HG03521 (cell line): ENCODE measurements around the gene PRKG1.
"Not testable (repeated sequence)": the region's sequence is repeated elsewhere in the genome, so short reads cannot be mapped to it uniquely, and the experiment has no call there.

Experiments used
- ATAC-seq: cut with Tn5 transposase; IDR thresholded peaks from one replicate; pipeline ENCODE4 v1.9.1; 2021; ENCODE audit warnings: mild to moderate bottlenecking, moderate library complexity; ENCODE audit not compliant: unreplicated experiment

PRKG1 gene

DNA sequence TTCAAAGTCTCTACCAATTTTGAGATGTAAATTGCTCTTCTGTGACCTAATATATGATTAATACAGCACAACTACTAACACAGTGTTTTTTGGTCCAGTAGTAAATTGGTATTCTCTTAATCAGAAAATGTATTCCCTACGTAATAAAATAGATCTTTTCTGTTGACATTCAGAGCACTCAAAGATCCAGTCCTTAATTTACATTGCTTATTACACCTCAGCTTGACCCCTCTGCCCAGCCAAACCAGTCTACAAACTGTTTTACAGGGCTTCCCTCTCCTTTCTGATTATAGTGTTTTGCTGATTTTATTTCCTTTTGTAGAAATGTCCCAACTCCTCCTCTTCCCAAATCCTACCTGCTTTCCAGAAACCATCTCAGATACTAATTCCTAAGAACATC lies 293.4 kb downstream of the PRKG1 start:
- no peak for ATAC-seq

DNA sequence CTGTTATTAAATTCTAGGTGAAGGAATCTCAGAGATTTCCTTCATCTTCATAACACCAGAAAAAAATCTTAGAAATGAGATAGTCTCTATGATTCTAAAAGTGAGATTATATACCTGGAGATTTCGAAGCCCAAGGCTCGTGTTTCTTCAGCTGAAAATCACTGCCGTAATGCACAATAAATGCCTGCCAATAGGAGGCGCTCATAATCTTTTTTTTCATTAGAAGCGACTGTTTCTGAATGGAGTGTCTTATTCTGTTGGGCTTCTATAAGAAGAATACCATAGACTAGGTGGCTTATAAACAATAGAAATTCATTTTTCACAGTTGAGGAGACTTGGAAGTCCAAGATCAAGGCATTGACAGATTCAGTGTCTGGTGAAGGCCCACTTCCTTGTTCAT lies 294.7 kb downstream of the PRKG1 start:
- ATAC-seq: no peak

DNA sequence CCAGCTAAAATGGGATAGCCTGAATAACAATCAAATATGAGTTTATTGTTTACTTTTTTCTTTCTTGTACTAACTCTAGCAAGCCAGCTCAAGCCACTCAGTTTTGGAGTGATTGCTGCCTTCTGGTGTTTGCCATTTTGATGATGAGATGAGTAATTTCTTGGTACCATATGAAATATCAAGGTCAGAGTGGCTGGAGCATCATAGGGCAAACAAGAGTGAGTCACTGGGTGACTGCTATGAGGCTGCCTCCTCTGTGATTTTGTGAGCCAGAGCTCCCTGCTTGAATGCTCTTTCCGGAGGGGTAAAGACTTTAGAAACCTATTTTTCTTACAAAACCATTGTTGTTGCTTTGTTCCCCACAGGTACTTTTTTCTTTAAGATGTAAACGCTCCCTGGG lies 295.6 kb downstream of the PRKG1 start:
- no peak for ATAC-seq

DNA sequence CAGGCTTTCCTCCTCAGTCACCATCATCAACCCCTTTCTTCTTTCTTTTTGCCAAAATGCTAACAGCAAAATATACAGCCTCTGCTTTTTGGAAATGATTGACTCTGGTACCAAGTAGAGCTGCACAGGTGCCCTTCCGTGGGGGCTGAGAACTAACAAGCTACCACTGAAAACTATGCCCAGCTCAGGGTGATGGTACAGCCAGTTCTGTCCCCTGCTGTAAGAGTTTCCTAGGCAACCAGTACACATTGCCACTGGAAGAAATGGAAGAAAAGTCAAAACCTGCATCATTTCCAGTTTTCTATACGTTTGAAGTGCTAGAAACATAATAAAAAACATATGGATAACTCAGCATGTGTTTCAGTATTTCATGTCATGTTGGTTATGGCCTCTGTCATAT lies 297.5 kb downstream of the PRKG1 start:
- no peak for ATAC-seq

DNA sequence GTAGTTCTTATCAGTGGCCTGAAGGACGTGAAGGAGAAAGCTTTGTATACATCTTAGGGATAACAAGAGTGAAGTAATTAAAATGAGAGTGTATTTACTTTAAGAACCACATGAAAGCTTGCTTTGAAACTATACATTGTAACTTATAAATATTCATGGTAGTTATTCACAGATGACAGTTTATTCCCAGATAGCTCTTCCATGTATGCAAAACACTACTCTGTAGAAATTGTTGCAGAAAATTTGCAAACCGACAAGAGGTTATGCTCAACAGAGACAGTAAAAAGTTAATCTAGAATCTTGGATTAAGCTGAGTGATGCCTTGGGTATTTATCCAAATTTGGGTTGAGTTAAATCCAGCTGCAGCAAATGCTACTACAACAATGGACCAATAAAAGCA lies 301.5 kb downstream of the PRKG1 start:
- ATAC-seq: no peak

DNA sequence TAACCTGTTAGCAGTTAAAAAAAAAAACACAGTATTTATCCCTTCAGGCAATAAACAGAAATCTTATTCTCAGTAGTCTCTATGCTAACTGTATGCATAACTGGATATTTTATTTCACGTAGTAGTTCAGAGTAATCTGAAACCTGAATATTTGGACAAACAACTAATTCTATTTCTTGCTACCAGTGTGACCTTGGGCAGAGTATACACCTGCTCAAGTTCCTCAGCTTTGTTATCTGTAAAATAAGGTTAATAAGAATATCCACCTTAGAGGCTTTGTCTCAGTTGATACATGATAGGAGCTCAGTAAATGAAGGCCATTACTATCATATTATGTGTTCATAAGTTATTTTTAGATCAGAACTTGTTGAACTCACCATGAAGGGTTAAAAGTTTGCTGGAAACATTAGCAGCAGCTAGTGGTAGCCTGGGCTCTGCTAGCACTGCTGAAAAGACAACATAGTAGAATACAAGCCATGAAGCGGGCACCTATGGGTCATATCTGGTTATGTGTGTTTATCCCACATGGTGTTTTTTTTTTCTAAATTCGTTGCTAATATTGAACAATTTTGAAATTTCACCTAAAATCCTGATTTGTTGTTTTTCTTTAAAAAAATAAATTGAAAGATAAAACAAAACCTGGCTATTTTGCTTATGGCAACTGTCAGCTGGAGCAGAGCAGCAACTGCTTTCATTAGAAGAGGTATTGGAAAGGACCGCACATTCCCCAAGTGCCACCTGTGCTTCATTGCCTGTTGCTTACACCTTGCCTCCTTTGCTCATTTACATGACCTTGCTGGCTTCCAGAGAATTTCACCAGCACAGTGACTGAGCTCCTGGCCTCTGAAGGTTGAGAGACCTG lies 303.0 kb downstream of the PRKG1 start:
- no peak for ATAC-seq

DNA sequence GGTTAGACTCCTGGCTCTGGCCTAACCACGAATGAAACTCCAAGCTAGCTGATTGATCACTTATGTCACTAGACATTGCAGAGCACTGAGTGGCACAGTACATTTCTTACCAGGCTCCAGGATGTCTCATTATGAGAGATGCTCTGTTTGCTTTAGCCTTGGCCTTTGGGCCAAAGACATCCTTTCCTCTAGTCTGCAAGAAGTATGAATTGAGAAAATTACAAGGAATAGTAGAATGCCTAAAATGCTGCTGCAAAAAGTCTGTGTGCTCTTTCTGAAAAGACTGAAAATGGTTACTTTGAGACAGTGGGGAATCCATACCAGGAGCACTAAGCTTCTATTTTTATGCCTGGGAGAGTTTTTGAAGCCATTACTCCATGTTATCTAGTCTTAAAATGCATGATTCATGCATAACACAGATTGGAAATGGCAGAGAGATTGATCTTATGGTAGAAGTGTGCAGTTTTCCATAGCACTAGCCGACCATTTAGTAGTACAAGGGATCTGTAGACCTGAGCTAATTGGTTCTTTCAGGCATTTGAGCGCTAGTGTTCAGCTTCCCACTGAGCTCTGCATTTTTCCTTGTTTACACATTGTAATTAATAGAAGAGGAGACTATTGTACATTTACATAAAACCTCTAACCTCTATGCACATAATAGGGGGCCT lies 303.8 kb downstream of the PRKG1 start:
- no peak for ATAC-seq

DNA sequence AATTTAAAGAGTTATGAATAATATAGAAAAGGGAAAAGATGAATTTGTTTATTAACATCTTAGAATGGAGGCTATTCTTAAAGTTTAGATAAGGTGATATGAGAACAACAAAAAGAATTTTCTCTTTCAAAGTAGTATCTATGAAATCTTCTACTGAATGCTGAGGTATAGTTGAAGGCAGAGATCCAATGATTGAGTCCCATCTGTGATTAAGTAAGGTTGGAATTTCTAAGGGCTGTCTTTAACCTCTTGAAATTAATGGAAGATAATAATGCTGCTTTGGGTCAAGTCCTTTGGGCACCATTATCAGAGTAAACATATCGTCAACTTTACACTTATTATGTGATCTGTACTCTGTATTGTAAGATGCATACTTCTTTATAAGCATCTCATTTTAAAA lies 307.9 kb downstream of the PRKG1 start:
- no peak for ATAC-seq

DNA sequence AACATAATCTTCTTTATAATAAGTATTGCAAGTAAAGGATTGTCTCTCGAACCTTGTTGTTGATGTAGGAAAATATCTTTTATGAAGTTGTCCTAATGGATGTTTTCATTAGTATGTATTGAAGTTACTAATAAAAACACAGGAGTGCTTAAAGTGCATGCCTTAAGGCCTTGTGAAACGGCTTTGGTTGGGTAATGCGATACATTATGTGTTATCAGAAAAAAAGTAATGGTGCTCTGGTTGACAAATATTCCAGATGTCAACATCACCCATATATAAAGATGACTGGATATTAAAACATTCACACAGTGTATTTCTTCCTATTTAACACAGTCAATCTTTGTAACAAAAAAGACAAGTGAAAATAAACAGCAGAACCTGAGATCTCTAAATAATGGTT lies 310.7 kb downstream of the PRKG1 start:
- no peak for ATAC-seq

DNA sequence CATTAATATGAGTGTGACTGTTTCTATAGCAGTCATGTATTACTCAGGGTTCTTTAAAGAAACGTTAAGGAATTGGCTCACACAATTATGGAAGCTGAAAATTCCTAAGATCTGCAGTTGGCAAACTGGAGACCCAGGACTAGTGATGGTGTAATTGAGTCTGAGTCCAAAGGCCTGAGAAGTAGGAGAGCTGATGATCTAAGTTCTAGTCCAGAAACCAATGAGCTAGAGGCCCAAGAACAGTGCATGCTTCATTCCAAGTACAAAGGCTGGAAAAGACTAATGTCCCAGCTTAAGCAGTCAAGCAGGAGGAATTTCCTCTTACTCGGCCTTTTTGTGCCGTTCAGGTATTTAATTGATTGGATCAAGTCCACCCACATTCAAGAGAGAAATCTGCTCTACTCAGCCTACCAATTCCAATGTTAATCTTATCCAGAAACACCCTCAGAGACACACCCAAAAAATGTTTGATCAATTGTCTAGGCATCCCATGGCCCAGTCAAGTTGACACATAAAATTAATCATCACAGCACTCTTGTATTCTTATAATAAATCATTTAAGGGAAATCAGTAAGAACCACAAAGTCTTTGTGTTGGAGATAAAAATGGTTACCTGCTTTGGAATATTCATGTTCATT lies 312.1 kb downstream of the PRKG1 start:
- no peak for ATAC-seq

DNA sequence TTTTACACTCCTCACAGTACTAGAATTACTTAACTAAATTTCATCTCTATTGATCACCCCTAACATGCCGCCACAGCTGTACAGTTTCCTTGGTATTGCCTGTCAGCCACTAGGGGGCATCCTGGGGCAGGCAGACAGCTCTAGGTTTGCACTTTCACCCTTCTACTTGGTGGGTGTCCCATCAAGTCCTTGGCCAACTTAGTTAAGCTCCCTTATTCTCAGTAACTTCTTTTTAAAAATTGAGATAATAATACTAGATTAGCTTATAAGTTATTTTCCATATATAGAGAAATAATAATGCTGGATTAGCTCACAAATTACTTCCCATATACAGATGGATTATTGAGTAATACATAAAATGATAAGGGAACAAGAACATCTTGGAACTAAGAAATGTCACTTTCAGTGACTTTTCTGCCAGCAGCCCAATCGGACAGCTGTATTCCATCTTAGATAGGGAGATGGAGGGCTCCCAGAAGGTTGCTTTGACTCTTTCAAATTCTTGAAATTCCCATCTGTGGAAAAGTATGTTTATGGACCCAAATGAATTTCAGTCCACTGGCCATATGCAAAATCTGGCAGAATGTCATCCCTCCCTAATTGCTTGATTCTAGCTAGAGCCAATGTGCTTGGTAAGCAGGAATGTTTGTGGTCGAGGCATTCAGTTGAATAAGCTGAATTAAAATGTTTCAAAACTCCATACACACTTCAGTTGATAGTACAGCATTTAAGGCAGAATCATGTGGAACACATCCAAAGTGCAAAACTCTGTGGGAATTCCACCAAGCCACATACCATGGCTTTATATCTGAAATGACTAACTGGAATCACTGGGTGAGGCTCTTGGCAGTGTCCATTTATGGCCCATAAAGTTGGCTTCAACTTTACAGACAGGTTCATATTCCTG lies 315.4 kb downstream of the PRKG1 start:
- ATAC-seq: peak; percentile 79

DNA sequence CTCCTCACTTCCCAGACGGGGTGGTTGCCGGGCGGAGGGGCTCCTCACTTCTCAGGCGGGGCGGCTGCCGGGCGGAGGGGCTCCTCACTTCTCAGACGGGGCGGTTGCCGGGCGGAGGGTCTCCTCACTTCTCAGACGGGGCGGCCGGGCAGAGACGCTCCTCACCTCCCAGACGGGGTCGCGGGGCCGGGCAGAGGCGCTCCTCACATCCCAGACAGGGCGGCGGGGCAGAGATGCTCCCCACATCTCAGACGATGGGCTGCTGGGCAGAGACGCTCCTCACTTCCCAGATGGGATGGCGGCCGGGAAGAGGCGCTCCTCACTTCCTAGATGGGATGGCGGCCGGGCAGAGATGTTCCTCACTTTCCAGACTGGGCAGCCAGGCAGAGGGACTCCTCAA lies 318.7 kb downstream of the PRKG1 start:
- ATAC-seq: not testable (repeated sequence)

DNA sequence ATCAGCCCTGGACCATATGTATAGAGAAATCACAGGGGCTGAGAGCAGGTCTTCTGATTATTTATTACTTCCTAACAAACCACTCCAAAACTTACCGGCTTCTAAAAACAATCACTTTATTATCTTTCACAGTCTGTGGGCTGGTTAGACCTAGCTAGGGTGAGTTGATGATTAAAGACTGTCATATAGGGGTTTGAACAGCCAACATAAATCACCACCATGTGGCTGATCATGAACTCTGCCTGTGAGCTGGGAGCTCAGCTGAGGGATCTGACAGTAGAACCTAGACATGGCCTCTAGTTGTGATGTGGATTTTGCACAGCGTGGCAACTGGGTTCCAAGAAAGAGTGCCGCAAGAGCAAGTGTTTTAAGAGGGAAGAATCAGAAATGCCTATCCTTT lies 319.8 kb downstream of the PRKG1 start:
- ATAC-seq: no peak

DNA sequence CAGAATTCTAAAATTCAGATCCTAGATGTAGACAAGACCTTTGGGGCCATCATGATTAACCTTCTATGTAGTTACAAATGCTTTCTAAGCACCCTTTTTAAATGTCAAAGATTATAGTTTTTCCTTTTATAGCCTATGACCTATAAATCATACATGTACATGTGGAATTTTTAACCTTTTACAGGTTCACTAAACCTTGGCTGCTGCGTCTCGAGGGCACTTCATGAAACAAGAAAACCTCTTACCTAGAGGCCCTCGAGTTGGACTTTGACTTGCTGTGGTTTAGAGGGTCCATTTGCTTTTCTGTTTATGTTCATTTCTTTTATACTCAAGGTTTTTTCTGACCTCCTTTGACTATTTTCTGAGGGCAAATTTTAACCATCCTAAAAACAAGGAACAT lies 323.0 kb downstream of the PRKG1 start:
- no peak for ATAC-seq

DNA sequence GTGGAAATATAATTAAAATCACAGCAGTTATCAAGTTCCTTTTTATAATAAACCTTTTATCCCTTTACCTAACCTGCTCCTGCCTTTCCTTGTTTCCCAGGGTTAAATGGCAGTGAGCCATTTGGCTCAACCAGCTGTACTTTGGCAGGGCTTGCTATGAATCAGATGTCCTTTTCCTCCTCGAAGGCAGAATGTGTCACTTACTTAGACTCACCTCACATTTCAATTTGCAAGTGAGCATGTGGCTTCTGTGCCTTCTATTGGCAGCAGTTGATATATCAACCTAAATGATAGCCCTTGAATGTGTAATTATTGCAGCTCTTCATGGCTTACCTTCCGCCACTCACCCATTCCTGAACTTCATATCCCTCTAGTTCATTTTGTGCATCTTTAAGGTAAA lies 323.4 kb downstream of the PRKG1 start:
- no peak for ATAC-seq

DNA sequence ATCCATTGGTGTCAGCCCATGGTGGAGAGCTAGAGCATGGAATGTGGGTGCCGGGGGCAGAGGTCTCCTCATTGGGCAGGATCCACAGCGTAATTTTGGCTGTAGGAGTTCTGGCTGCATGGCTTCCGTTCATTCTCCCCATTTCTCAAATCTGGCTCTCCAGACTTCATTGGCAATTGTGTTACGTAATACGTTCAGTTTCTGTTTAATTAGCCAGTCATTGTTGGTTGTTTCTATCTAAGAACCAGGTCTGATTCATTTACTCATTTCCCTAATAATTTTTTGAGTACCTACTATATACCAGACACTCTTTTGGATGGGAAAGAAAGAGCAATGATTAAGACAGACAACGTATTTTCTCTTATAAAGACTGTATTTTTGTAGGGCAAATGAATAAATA lies 325.6 kb downstream of the PRKG1 start:
- ATAC-seq: no peak

DNA sequence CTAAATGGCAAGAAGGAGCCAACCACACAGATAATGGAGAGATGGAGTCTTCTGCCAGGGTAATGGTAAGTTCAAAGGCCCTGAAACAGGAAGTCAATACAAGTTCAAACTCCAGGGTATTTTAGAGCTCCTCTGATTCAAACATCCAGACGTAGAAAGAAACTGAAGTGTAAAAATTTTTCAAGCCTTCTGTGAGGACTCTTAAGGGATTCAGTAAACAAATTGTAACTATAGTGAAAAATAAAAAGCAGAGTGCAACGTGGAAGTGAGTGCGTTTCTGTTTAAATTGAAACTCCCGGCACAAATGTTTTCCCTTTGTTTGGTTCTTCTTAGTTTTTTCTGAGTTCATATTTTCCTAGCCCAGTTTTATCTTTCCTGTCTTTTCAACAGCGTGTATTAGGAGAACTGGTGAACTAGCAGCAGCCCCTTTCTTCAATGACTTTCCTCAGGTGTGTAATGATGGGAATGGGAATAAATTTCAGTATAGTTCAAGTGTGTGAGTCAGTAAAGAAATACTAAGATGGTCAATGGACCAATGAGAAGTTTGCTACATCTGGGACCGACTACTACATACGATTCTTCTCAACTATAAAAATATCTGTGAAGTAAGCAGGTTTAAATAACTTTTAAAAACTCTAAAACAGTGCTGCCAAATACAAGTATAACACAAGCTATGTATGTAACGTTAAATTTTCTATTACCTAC lies 326.3 kb downstream of the PRKG1 start:
- ATAC-seq: no peak

DNA sequence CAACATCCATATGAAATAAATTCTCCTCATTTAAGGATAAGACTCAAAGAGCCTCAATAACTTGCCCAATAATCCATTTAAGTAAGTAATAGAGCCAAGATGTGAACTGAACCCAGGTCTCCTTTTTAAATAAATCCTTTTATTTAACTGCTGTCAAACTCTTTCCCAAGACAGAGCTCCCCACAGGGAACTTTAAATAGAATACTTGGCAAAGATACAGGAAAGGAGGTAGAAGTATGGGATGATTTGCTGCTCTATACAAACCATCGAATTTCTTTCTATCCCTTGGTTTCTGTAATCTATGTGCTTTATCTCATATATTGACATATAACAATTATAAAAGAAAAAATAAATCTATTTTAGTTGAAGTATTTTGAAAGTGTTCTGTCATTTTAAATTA lies 329.2 kb downstream of the PRKG1 start:
- ATAC-seq: no peak

DNA sequence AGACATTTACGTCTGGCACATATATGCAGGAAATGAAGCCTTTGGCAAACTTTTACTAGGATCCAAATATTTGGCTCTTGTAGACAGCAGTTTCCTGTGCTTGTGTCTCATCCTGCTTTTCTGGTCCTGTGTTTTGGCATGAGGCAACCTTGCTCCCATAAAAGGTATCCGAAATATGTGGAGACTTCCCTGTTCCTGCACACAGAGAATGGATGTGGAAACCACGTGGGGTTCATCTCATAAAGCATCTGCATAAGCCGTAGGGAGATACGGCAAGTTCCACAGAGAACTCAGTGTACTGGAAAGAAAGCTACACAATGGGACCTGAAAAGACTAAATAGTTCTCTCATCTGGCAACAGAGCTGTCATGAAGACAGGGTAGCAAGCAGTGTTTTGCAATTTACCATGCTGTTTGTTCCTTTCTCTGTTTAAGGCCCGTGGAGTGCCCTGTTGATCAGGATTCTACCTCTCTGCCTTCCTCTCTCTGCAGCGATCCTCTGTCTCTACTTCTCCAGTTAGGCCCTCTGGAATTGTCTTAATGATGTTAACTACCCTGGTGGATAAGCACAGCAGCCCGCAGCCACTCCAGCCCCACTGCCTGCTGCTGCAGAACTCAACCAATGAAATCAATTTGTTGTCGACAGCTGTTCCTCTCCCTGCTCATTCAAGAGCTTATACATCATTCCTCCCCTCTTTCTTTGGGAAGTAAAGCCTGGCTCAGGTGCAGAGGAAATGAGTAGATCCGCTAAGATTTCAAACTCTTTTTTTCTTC lies 331.5 kb downstream of the PRKG1 start:
- ATAC-seq: no peak

DNA sequence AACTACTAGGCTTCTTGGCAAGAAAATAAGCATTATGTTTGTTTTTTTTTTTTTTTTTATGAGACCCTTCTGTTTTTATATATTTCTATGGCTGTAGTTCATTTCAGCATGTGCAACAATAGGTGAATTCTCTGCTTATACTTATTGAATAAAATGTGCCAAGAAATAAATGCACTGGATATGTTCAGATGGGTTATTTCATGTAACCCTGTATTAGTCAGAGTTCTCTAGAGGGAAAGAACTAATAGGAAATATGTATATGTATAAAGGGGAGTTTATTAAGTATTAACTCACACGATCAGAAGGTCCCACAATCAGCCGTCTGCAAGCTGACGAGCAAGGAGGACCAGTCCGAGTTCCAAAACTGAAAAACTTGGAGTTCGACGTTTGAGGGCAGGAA lies 332.3 kb downstream of the PRKG1 start:
- no peak for ATAC-seq
